ENCODE results near the gene PRKAB1.

PRKAB1 gene

GRCh38 chr12:119661882-119662281 lies 6.1 kb upstream of the PRKAB1 start:
- DNase-seq (ENCODE audit: low read depth in 3 of 3): no peak

- DNase-seq (ENCODE audit: low read depth in 3 of 3): no peak
These were observed 3.3 kb upstream of the PRKAB1 start for GRCh38 chr12:119664642-119665041.

GRCh38 chr12:119665164-119665929 lies 2.6 kb upstream of the PRKAB1 start:
- no peak for DNase-seq (ENCODE audit: low read depth in 3 of 3)

DNA sequence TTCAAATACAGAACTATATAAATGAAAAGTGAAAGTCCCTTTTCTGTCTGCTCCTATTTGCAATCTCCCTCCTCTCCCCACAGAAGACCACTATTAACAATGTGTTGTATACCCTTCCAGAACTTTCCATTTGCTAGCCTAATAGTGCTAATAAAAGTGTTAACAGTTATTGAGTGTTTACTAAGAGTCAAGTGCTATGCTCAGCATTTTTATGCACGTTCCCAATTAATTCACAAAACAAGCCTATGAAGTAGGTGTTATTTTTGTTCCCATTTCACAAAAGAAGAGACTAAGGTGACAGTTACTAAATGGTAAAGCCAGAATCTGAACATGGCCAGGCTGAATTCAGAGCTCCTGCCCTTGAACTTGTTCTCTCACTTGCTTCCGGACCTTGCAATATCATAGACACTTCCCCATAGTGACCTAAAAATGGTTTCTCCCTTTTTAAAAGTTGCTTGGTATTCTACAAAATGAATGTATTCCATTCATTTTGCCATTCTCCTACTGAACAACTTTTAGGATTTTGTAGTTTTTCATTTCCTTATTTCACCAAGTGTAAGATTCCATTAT lies 1.6 kb upstream of the PRKAB1 start:
- no peak for DNase-seq (ENCODE audit: low read depth in 3 of 3)

GRCh38 chr12:119666900-119667576 lies 895 bp upstream of the PRKAB1 start:
- DNase-seq (ENCODE audit: low read depth in 3 of 3): no peak

DNA sequence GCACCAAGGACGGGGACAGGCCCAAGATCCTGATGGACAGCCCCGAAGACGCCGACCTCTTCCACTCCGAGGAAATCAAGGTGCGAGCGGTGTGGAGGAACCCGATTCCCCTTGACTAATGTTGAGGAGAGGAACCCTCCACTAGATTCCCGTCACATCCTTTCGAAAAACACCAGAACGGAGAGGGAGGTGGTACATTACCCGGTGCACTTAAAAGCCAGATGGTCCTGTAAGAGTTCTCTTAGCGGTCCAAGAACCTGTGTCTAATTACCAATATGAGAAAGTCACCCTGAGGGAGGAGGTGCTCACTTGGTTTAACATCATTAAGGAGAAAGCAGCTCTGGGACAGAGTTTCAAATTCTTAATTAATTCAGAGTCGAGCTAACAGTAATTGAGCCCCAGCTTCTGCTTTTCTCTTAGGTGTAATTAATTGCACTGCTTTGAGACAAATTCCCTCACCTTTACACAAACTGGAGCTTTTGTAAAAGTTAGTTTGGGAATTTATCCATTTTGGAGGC lies 450 bp downstream of the PRKAB1 start:
- DNase-seq (ENCODE audit: low read depth in 3 of 3): no peak

- no peak for DNase-seq (ENCODE audit: low read depth in 3 of 3)
These were observed 2.0 kb downstream of the PRKAB1 start for GRCh38 chr12:119669744-119670472.

GRCh38 chr12:119671070-119671469 lies 3.1 kb downstream of the PRKAB1 start:
- no peak for DNase-seq (ENCODE audit: low read depth in 3 of 3)

DNA sequence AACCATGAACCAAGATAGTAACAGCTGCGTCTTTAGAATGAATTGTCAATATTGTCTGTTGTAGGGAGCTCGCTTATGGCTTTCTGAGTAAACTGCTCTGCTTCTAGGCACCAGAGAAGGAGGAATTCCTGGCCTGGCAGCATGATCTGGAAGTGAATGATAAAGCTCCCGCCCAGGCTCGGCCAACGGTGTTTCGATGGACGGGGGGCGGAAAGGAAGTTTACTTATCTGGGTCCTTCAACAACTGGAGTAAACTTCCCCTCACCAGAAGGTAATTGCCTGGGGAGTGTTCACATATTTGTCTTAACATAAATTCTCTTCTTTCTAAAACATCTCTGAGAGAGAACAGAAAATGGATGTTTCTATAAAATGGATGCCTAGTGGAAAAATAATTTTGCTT lies 4.3 kb downstream of the PRKAB1 start:
- no peak for DNase-seq (ENCODE audit: low read depth in 3 of 3)

GRCh38 chr12:119673634-119674033 lies 5.7 kb downstream of the PRKAB1 start:
- DNase-seq (ENCODE audit: low read depth in 3 of 3): no peak

GRCh38 chr12:119674560-119674959 lies 6.6 kb downstream of the PRKAB1 start:
- DNase-seq (ENCODE audit: low read depth in 3 of 3): no peak

DNA sequence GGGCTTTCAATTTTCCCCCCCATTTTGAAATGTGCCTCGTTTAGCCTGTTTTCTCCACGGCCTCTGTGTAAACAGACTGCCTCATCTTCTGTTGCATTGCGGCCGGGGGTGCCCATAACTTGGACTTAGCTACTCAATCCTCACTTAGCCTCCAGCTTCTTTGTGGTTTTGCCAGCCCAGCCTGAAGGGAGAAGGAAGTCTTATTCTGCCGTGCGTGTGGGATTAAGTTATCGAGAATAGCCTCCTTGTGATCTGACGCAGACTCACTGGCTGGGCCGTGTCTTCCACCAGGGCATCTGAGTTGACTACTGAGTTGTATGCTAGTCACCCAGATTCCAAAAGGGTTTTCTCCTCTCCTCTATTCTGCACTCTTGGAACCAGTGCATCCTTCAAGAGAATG lies 8.1 kb downstream of the PRKAB1 start:
- no peak for DNase-seq (ENCODE audit: low read depth in 3 of 3)

GRCh38 chr12:119676573-119676972 lies 8.6 kb downstream of the PRKAB1 start:
- no peak for DNase-seq (ENCODE audit: low read depth in 3 of 3)

DNA sequence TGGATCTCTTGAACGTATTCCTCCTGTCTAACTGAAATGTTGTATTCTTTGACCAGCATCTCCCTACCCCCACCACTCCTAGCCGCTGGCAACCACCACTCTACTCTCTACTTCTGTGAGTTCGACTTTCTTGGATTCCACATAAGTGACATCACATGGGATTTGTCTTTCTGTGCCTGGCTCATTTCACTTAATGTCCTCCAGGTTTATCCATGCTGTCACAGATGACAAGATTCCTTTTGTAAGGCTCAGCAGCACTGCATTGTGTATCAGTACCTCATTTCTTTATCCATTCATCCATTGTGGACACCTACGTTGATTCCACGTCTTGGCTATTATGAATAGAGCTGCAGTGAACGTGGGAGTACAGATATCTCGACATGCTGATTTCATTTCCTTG lies 10.5 kb downstream of the PRKAB1 start:
- no peak for DNase-seq (ENCODE audit: low read depth in 3 of 3)

GRCh38 chr12:119679081-119679480 lies 11.1 kb downstream of the PRKAB1 start:
- DNase-seq (ENCODE audit: low read depth in 3 of 3): no peak

DNA sequence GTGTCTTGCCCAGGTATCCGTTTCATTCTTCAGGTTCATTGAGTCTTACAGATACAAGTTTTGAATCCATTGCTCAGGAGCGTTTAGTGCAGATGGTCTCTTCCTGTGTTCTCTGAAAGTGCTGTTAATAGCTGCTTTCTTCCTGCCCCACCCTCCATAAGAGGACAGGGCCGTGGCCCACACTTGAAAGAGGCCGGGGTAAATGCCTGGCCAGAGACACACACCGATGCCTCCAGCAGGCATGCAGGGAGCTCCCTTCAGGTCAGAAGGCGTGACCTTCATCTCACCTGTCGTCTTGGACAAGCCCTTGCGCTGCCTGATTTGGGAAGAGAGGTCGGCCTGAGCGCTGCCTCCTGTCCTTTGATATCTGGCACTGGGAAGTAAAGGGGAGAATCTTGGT lies 11.6 kb downstream of the PRKAB1 start:
- no peak for DNase-seq (ENCODE audit: low read depth in 3 of 3)

- DNase-seq (ENCODE audit: low read depth in 3 of 3): no peak
These were observed 13.2 kb downstream of the PRKAB1 start for GRCh38 chr12:119681111-119681510.

- no peak for DNase-seq (ENCODE audit: low read depth in 3 of 3)
These were observed 14.1 kb downstream of the PRKAB1 start for GRCh38 chr12:119681728-119682638.

DNA sequence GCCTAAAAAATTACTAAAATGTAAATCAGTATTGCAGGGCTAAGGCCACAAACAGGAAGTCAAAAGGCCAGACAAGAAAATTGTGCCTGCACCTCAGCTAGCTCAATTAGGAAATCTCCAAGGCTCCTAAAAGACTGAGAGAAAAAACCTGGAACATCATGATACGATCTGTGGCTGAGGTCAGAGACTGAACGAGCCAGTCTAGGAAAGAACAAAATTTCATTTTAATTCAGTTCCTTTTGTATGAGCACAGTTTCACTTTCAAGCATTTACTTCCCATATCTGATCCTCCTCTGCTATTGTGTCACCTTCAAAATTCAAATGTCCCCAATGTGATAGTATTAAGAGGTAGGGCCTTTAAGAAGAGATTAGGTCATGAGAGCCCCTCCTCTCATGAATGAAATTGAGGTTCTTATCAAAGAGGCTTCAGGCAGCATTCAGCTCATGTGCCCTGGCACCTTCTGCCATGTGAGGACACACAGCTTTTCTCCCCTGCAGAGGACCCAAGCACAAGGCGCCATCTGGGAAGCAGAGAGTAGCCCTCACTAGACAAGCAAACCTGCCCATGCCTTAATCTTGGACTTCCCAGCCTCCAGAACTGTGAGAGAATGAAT lies 14.8 kb downstream of the PRKAB1 start:
- DNase-seq (ENCODE audit: low read depth in 3 of 3): no peak

- no peak for DNase-seq (ENCODE audit: low read depth in 3 of 3)
These were observed 15.5 kb downstream of the PRKAB1 start for GRCh38 chr12:119683413-119683812.

DNA sequence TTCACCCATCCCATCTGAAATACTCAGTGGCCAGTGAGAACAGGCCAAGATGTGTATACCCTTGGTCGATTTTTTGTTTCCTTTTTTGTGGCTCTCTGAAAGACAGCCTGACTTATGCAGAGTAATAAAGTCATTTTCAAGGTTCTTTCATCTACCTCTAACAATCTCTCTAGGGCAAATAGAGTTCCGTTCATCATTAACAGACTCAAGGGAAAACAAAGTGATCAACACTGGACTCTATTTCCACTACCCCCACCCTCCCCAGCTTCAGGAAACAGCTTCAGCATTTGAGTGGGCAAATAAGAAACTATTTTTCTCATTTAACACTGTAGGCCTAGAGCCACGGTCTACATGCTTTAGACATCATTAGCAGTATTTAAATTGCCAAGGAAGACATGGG lies 15.9 kb downstream of the PRKAB1 start:
- no peak for DNase-seq (ENCODE audit: low read depth in 3 of 3)

All from stimulated activated CD4-positive, alpha-beta T cell treated with anti-CD3 and anti-CD28 coated beads, TNF-alpha, amount 100 ng/mL, for 4 hours (primary cell).